K562 (cell line): Measurements from ENCODE around the gene PCID2. TPM values are rescaled to one million over a fixed set of nuclear protein-coding genes. Genes with fewer than 3 reads are reported as not detected.

ENCODE experiments used
- ATF7 ChIP-seq: fragments of 450-650 bp; IDR thresholded peaks from 2 replicates; pipeline ENCODE4 v1.7.1; 2014; ENCODE audit warnings: mild to moderate bottlenecking, moderate library complexity
- C11orf30 ChIP-seq: fragments of 450-650 bp; IDR thresholded peaks from 2 replicates; pipeline ENCODE4 v1.6.1; 2016; ENCODE audit warnings: low read depth, mild to moderate bottlenecking
- CBX8 ChIP-seq: fragments of 200-600 bp; sonication (generic); IDR thresholded peaks from 2 replicates; pipeline ENCODE4 v1.6.1; 2012; ENCODE audit warnings: borderline replicate concordance, mixed run types, low read depth, mild to moderate bottlenecking, moderate library complexity, mixed read lengths, low read length, control low read depth, inconsistent platforms; ENCODE audit not compliant: poor library complexity, severe bottlenecking; ENCODE audit errors: extremely low read depth
- CEBPB ChIP-seq: fragments of 450-650 bp; IDR thresholded peaks from 2 replicates; pipeline ENCODE4 v1.6.1; 2016; ENCODE audit warnings: missing genetic modification characterization, missing compliant biosample characterization
- CREB3L1 ChIP-seq: fragments of 450-650 bp; IDR thresholded peaks from 2 replicates; pipeline ENCODE4 v1.6.1; 2014; ENCODE audit warnings: low read depth, mild to moderate bottlenecking, moderate library complexity, borderline replicate concordance
- CREM ChIP-seq: IDR thresholded peaks from 2 replicates; pipeline ENCODE4 v1.6.1; 2014; ENCODE audit warnings: antibody characterized with exemption, low read depth
- CXXC5 ChIP-seq: fragments of 250-450 bp; sonication (Bioruptor Pico); IDR thresholded peaks from 2 replicates; pipeline ENCODE4 v1.8.0; 2022; ENCODE audit warnings: inconsistent platforms, mild to moderate bottlenecking, moderate library complexity
- GABPA ChIP-seq: fragments of 200-800 bp; sonication (Bioruptor generic); conservative IDR thresholded peaks from 2 replicates; pipeline ENCODE4 v1.6.1; 2016; ENCODE audit warnings: low read depth, missing genetic modification characterization, missing compliant biosample characterization
- HOMEZ ChIP-seq: fragments of 250-450 bp; sonication (Bioruptor Pico); IDR thresholded peaks from 2 replicates; pipeline ENCODE4 v1.4.0; 2020; ENCODE audit warnings: mild to moderate bottlenecking, moderate library complexity
- IRF9 ChIP-seq: fragments of 450-650 bp; IDR thresholded peaks from 2 replicates; pipeline ENCODE4 v1.6.1; 2016; ENCODE audit warnings: missing biosample characterization, missing genetic modification characterization
- MNT ChIP-seq, 2 experiments: fragments of 450-650 bp; conservative IDR thresholded peaks; 2 replicates each; pipeline ENCODE4 v1.6.1; 2017; ENCODE audit warnings: mild to moderate bottlenecking in 2 of 2, moderate library complexity in 2 of 2
- MTA2 ChIP-seq: fragments of 450-650 bp; IDR thresholded peaks from 2 replicates; pipeline ENCODE4 v1.6.1; 2016; ENCODE audit warnings: low read depth
- PHTF2 ChIP-seq: fragments of 250-450 bp; sonication (Bioruptor Pico); IDR thresholded peaks from 2 replicates; pipeline ENCODE4 v1.5.0; 2021; ENCODE audit warnings: mild to moderate bottlenecking
- PML ChIP-seq: IDR thresholded peaks from 2 replicates; pipeline ENCODE4 v1.6.1; 2012; ENCODE audit warnings: low read length, inconsistent platforms
- PTRF ChIP-seq: fragments of 450-650 bp; IDR thresholded peaks from 2 replicates; pipeline ENCODE4 v1.6.1; 2016; ENCODE audit warnings: mild to moderate bottlenecking, missing genetic modification characterization, missing compliant biosample characterization
- SOX6 ChIP-seq: fragments of 450-650 bp; IDR thresholded peaks from 2 replicates; pipeline ENCODE4 v1.6.1; 2014; ENCODE audit warnings: mild to moderate bottlenecking
- TFE3 ChIP-seq: fragments of 450-650 bp; formaldehyde crosslinking; IDR thresholded peaks from 2 replicates; pipeline ENCODE4 v1.4.0; 2020; ENCODE audit warnings: mild to moderate bottlenecking, mixed read lengths
- ZBED1 ChIP-seq: IDR thresholded peaks from 2 replicates; pipeline ENCODE4 v1.6.1; 2014
- ZNF12 ChIP-seq: sonication (generic); formaldehyde crosslinking; IDR thresholded peaks from 2 replicates; pipeline ENCODE4 v1.4.0; 2020; ENCODE audit warnings: mild to moderate bottlenecking, missing genetic modification reagents
- ZNF274 ChIP-seq: IDR thresholded peaks from 2 replicates; pipeline ENCODE4 v1.6.1; 2011; ENCODE audit warnings: low read depth, mild to moderate bottlenecking, low read length, moderate library complexity, borderline replicate concordance
- ZNF436 ChIP-seq: fragments of 250-450, 450-650 bp; sonication (Bioruptor Pico); formaldehyde crosslinking; IDR thresholded peaks from 2 replicates; pipeline ENCODE4 v1.7.0; 2020; ENCODE audit warnings: mild to moderate bottlenecking
- polyA plus RNA-seq, 8 experiments: library from polyadenylated mRNA; depleted of rRNA in 4 of 8; stranded (reverse) in 5 of 8; unstranded in 3 of 8; fragments of >200 nt; fragmentation: Nextera tagmentation in 2 of 8; fragmentation: Illumina TruSeq in 1 of 8; extraction: Ambion mirVana in 2 of 8; extraction: Trizol in 1 of 8; gene quantifications; 2 replicates each; pipeline versions ENCODE4 v1.2.1 to v1.2.3, GENCODE V29; 2011 to 2014; ENCODE audit warnings: inconsistent platforms in 1 of 8, missing spikeins in 1 of 8
- total RNA-seq, 7 experiments: library from RNA; depleted of rRNA in 6 of 7; stranded (reverse); fragments of >200 nt in 6 of 7; fragmentation: Illumina TruSeq in 2 of 7; extraction: Trizol in 2 of 7; gene quantifications; 2 replicates each; pipeline versions ENCODE4 v1.2.1 to v1.2.3, GENCODE V29; 2011 to 2021; ENCODE audit warnings: low replicate concordance in 1 of 7

Gene PCID2
- total and polyA plus RNA-seq, 9 of the 15 experiments (the other 6 are each of a cell fraction or from before 2014, with no cell fraction given), result 39.6 to 117 (median 59.6) TPM

GRCh38 chr13:113220141-113220598, 11.7 kb upstream of the PCID2 start (continued):
- TF ChIP-seq ZNF436 (no peak), CREB3L1 (peak; percentile 52; the same call in 1 of the 2 replicates), ZNF274 (no peak), MTA2 (peak; percentile 32; the same call in 1 of the 2 replicates), PHTF2 (CRISPR knock-in tag) (no peak), ZBED1 (no peak), CXXC5 (CRISPR knock-in tag) (peak; percentile 90), ATF7 (peak; percentile 52), PTRF (tag) (no peak), GABPA (tag) (no peak), MNT (conservative IDR thresholded peaks at IDR 0.05) (peak in 1 of 2 experiments; percentile 16; a peak in 1 of 4 replicates), ZNF12 (no peak), CREM (peak; percentile 40), SOX6 (peak; percentile 73), TFE3 (CRISPR knock-in tag) (peak; percentile 70), CBX8 (no peak), HOMEZ (CRISPR knock-in tag) (no peak), IRF9 (no peak), PML (no peak), CEBPB (tag) (no peak), C11orf30 (no peak)
